Stomach (tissue), 9 donors: ENCODE results near the gene HOXC11. TPM values are rescaled to one million over a fixed set of nuclear protein-coding genes. Genes with fewer than 3 reads are reported as not detected.

Experiments used
- DNase-seq, 2 donors: peaks; one replicate each; pipeline versions ENCODE4 v3.0.0 to v3.0.0-alpha.2; 2013 to 2019
- H3K27ac ChIP-seq, 5 donors: fragments of 200-600 bp in 4 of 5; sonication (generic) in 4 of 5; one replicate each; pipeline ENCODE4 v1.5.1; 2013 to 2019; ENCODE audit warnings: mild to moderate bottlenecking in 1 of 5, moderate library complexity in 1 of 5
- H3K27me3 ChIP-seq, 3 donors: fragments of 200-600 bp; sonication (generic); one replicate each; pipeline ENCODE4 v1.5.1; 2017 to 2019; ENCODE audit warnings: mixed run types in 1 of 3
- H3K36me3 ChIP-seq, 4 donors: fragments of 200-600 bp; sonication (generic); 1 replicate in 3 of 4; 2 replicates in 1 of 4; pipeline ENCODE4 v1.5.1; 2016 to 2019
- H3K4me1 ChIP-seq, 4 donors: fragments of 200-600 bp; sonication (generic); one replicate each; pipeline ENCODE4 v1.5.1; 2016 to 2019
- H3K4me3 ChIP-seq, 4 donors: fragments of 200-600 bp; sonication (generic) in 3 of 4; one replicate each; pipeline ENCODE4 v1.5.1; 2016 to 2019; ENCODE audit warnings: mild to moderate bottlenecking in 1 of 4
- H3K9me3 ChIP-seq, 4 donors: fragments of 200-600 bp; sonication (generic); one replicate each; pipeline ENCODE4 v1.5.1; 2016 to 2019
- CTCF ChIP-seq, 7 experiments: fragments of 450-650 bp in 4 of 7; fragments of 200-600 bp in 3 of 7; sonication (generic) in 3 of 7; IDR thresholded peaks; one replicate each; pipeline ENCODE4 v1.5.1; 2016 to 2019; ENCODE audit warnings: antibody characterized with exemption in 7 of 7, control low read depth in 2 of 7, mild to moderate bottlenecking in 1 of 7
- EP300 ChIP-seq: sonication (generic); formaldehyde crosslinking; IDR thresholded peaks from one replicate; pipeline ENCODE4 v1.6.1; 2017; ENCODE audit warnings: antibody characterized with exemption
- POLR2A ChIP-seq, 4 donors: fragments of 450-650 bp; IDR thresholded peaks; one replicate each; pipeline ENCODE4 v1.6.1; 2016; ENCODE audit warnings: antibody characterized with exemption in 4 of 4, control low read depth in 2 of 4, mild to moderate bottlenecking in 1 of 4, moderate library complexity in 1 of 4
- POLR2AphosphoS5 ChIP-seq, 3 donors: sonication (generic); formaldehyde crosslinking; IDR thresholded peaks; one replicate each; pipeline ENCODE4 v1.6.1; 2016; ENCODE audit warnings: antibody characterized with exemption in 3 of 3
- WGBS, 5 donors: extraction: QIAGEN DNeasy Blood & Tissue Kit in 3 of 5; methylation state at CpG; one replicate each; pipeline versions ENCODE4 v1.1.5 to v1.1.7; 2013 to 2018; 5-methylcytosine and 5-hydroxymethylcytosine counted together
- intact Hi-C: fragments of 100-400 bp; cut with DNase I; formaldehyde crosslinking; loops from one replicate; pipeline ENCODE4 v1.15.1; 2023; ENCODE audit warnings: low total_unique reads
- polyA plus RNA-seq, 3 donors: library from polyadenylated mRNA; stranded (reverse); fragments of 200-250 nt; gene quantifications; one replicate each; pipeline ENCODE4 v1.2.3, GENCODE V29; 2013
- total RNA-seq, 5 donors: library from RNA; depleted of rRNA; stranded (reverse); fragments of >200 nt; gene quantifications; one replicate each; pipeline versions ENCODE4 v1.1.0 to v1.2.3, GENCODE V29; 2014 to 2016
- donor health status: healthy with polysubstance abuse.
- donor health status: Bipolar disorder and iron deficiency.
- donor health status: healthy.

HOXC11 gene
- total and polyA plus RNA-seq, 8 donors = not detected

- TF ChIP-seq POLR2A (IDR thresholded peaks at IDR 0.05) (no peak), POLR2AphosphoS5 (IDR thresholded peaks at IDR 0.05) (no peak), CTCF (IDR thresholded peaks at IDR 0.05) (no peak), EP300 (no peak)
- Histone ChIP-seq H3K36me3 (no peaks in the 10 kb centered on the region), H3K27ac (no peak within 1 kb of the TSS), H3K4me3 (peak within 1 kb of the TSS; percentile 9 to 39 (median 22)), H3K4me1 (peaks cover 19 to 41% (median 37%) of the 10 kb centered on the region in 4 donors), H3K27me3 (peaks cover 65 to 100% (median 100%) of the 10 kb centered on the region in 3 donors), H3K9me3 (no peaks in the 10 kb centered on the region)
- WGBS, 5 donors = 2 to 13% (median 5%) methylated on average over 73 to 87 of the region's 87 CpGs
- intact Hi-C loops = no loop called here
- DNase-seq = no peak
Measured at GRCh38 chr12:54000116-54001114, 27.5 kb downstream of the HOXC11 start, which contains the start of gene HOXC9. Gene HOXC9 (plus strand): TSS chr12:54000161. CDS start chr12:54000189, 28 bp downstream.

- no peak overlapping the region for H3K4me3 ChIP-seq
Measured at GRCh38 chr12:54001283-54002187, 28.6 kb downstream of the HOXC11 start.

GRCh38 chr12:54002278-54002914 lies 29.5 kb downstream of the HOXC11 start:
- no peak for TF ChIP-seq EP300
- no peak for TF ChIP-seq POLR2A (IDR thresholded peaks at IDR 0.05)
- TF ChIP-seq POLR2AphosphoS5 (IDR thresholded peaks at IDR 0.05) = no peak
- no peak for TF ChIP-seq CTCF (IDR thresholded peaks at IDR 0.05)
- Histone ChIP-seq H3K27me3 (peaks cover 57 to 100% (median 100%) of the 10 kb centered on the region in 3 donors), H3K9me3 (no peaks in the 10 kb centered on the region), H3K27ac (no peak overlapping the region), H3K36me3 (no peaks in the 10 kb centered on the region), H3K4me1 (peaks cover 17 to 40% (median 30%) of the 10 kb centered on the region in 4 donors), H3K4me3 (no peak overlapping the region)
- intact Hi-C loops = no loop called here
- no peak for DNase-seq
- WGBS, 5 donors = 11 to 16% (median 12%) methylated on average over 19 of the region's 19 CpGs

More at GRCh38 chr12:54001283-54002187, 28.6 kb downstream of the HOXC11 start:
- Histone ChIP-seq H3K9me3 (no peaks in the 10 kb centered on the region), H3K27me3 (peaks cover 59 to 100% (median 100%) of the 10 kb centered on the region in 3 donors), H3K4me1 (peaks cover 16 to 41% (median 34%) of the 10 kb centered on the region in 4 donors), H3K36me3 (no peaks in the 10 kb centered on the region), H3K27ac (no peak overlapping the region)
- TF ChIP-seq POLR2AphosphoS5 (IDR thresholded peaks at IDR 0.05) = no peak
- TF ChIP-seq POLR2A (IDR thresholded peaks at IDR 0.05) = no peak
- no peak for TF ChIP-seq EP300
- no peak for TF ChIP-seq CTCF (IDR thresholded peaks at IDR 0.05)
- 20 to 32% (median 24%) methylated on average over 8 of the region's 8 CpGs for WGBS, 5 donors
- intact Hi-C loops = no loop called here
- DNase-seq = no peak
